ENCODE data around the gene TOP2B.

The TOP2B gene

GRCh38 chr3:25678581-25678980, 13.9 kb upstream of the TOP2B start:
- in situ Hi-C loops (cut with MboI; ENCODE audit: low sequenced_read_pairs), result no loop called here

GRCh38 chr3:25677121-25677520, 12.4 kb upstream of the TOP2B start:
- in situ Hi-C loops (cut with MboI; ENCODE audit: low sequenced_read_pairs), result no loop called here

- in situ Hi-C loops (cut with MboI; ENCODE audit: low sequenced_read_pairs), result no loop called here
These were observed 10.0 kb upstream of the TOP2B start for GRCh38 chr3:25674670-25675069.

- in situ Hi-C loops (cut with MboI; ENCODE audit: low sequenced_read_pairs), result no loop called here
These were observed 9.1 kb upstream of the TOP2B start for GRCh38 chr3:25673738-25674298.

GRCh38 chr3:25665315-25666280, 891 bp upstream of the TOP2B start:
- in situ Hi-C loops (cut with MboI; ENCODE audit: low sequenced_read_pairs), result no loop called here

GRCh38 chr3:25663869-25664811, 567 bp downstream of the TOP2B start:
- in situ Hi-C loops (cut with MboI; ENCODE audit: low sequenced_read_pairs), result no loop called here

- in situ Hi-C loops (cut with MboI; ENCODE audit: low sequenced_read_pairs), result no loop called here
These were observed 1.3 kb downstream of the TOP2B start for GRCh38 chr3:25663347-25663868.

- in situ Hi-C loops (cut with MboI; ENCODE audit: low sequenced_read_pairs), result no loop called here
These were observed 1.9 kb downstream of the TOP2B start for GRCh38 chr3:25662736-25663320.

GRCh38 chr3:25661694-25662437, 2.8 kb downstream of the TOP2B start:
- in situ Hi-C loops (cut with MboI; ENCODE audit: low sequenced_read_pairs), result no loop called here

- in situ Hi-C loops (cut with MboI; ENCODE audit: low sequenced_read_pairs), result no loop called here
These were observed 5.9 kb downstream of the TOP2B start for GRCh38 chr3:25658836-25659235.

- in situ Hi-C loops (cut with MboI; ENCODE audit: low sequenced_read_pairs), result no loop called here
These were observed 7.4 kb downstream of the TOP2B start for GRCh38 chr3:25657293-25657692.

- in situ Hi-C loops (cut with MboI; ENCODE audit: low sequenced_read_pairs), result no loop called here
These were observed 9.0 kb downstream of the TOP2B start for GRCh38 chr3:25655659-25656058.

- in situ Hi-C loops (cut with MboI; ENCODE audit: low sequenced_read_pairs), result no loop called here
These were observed 10.1 kb downstream of the TOP2B start for GRCh38 chr3:25654576-25654975.

- in situ Hi-C loops (cut with MboI; ENCODE audit: low sequenced_read_pairs), result no loop called here
These were observed 11.4 kb downstream of the TOP2B start for GRCh38 chr3:25653322-25653721.

- in situ Hi-C loops (cut with MboI; ENCODE audit: low sequenced_read_pairs), result no loop called here
These were observed 11.8 kb downstream of the TOP2B start for GRCh38 chr3:25652921-25653320.

- in situ Hi-C loops (cut with MboI; ENCODE audit: low sequenced_read_pairs), result loop anchor here (10.0 kb wide), 1 partner anchor 206 kb away; no protein-coding TSS in a partner anchor
These were observed 15.5 kb downstream of the TOP2B start for GRCh38 chr3:25648925-25649830.

GRCh38 chr3:25648107-25648535, 16.6 kb downstream of the TOP2B start:
- in situ Hi-C loops (cut with MboI; ENCODE audit: low sequenced_read_pairs), result loop anchor here (10.0 kb wide), 1 partner anchor 207 kb away; no protein-coding TSS in a partner anchor

- in situ Hi-C loops (cut with MboI; ENCODE audit: low sequenced_read_pairs), result no loop called here
These were observed 29.7 kb downstream of the TOP2B start for GRCh38 chr3:25635038-25635437.

GRCh38 chr3:25633919-25634318, 30.8 kb downstream of the TOP2B start:
- in situ Hi-C loops (cut with MboI; ENCODE audit: low sequenced_read_pairs), result no loop called here

Measured in HL-60/S4 (cell line).